ENCODE data around the gene GALK2.

GALK2 gene

GRCh38 chr15:49169880-49170597 is at the start of gene GALK2:
Gene GALK2, plus strand, starts transcription at chr15:49170247. Its CDS starts 76 bp downstream, at chr15:49170323.
- DNase-seq, result peak; percentile 88

- DNase-seq, result no peak
Observed at GRCh38 chr15:49120832-49121231, 49.2 kb upstream of the GALK2 start.

GRCh38 chr15:49121901-49122300 is 48.1 kb upstream of the GALK2 start:
- DNase-seq, result no peak

GRCh38 chr15:49122541-49123062 is 47.4 kb upstream of the GALK2 start:
- DNase-seq, result no peak

GRCh38 chr15:49124371-49124770 is 45.7 kb upstream of the GALK2 start:
- no peak for DNase-seq

- DNase-seq, result no peak
Observed at GRCh38 chr15:49131403-49131802, 38.6 kb upstream of the GALK2 start.

- DNase-seq, result no peak
Observed at GRCh38 chr15:49134683-49135341, 35.2 kb upstream of the GALK2 start.

GRCh38 chr15:49135342-49135857 is 34.6 kb upstream of the GALK2 start:
- no peak for DNase-seq

- DNase-seq, result no peak
Observed at GRCh38 chr15:49135911-49136310, 34.1 kb upstream of the GALK2 start.

- no peak for DNase-seq
Observed at GRCh38 chr15:49137861-49138260, 32.2 kb upstream of the GALK2 start.

- peak; percentile 46 for DNase-seq
Observed at GRCh38 chr15:49145651-49146609, 24.1 kb upstream of the GALK2 start.

- no peak for DNase-seq
Observed at GRCh38 chr15:49148298-49148697, 21.7 kb upstream of the GALK2 start.

GRCh38 chr15:49148727-49149126 is 21.3 kb upstream of the GALK2 start:
- DNase-seq, result peak; percentile 47

- DNase-seq, result no peak
Observed at GRCh38 chr15:49151831-49152230, 18.2 kb upstream of the GALK2 start.

- no peak for DNase-seq
Observed at GRCh38 chr15:49152552-49153312, 17.3 kb upstream of the GALK2 start.

- DNase-seq, result peak; percentile 25
Observed at GRCh38 chr15:49154359-49154758, 15.7 kb upstream of the GALK2 start.

GRCh38 chr15:49154799-49155109 is 15.3 kb upstream of the GALK2 start:
- DNase-seq, result no peak

- peak; percentile 98 for DNase-seq
Observed at GRCh38 chr15:49155110-49155833, 14.8 kb upstream of the GALK2 start, which contains the start of gene COPS2. Gene COPS2, minus strand, starts transcription at chr15:49155599. Its CDS starts 21 bp downstream, at chr15:49155578.

- no peak for DNase-seq
Observed at GRCh38 chr15:49155834-49156627, 14.0 kb upstream of the GALK2 start.

GRCh38 chr15:49163678-49164077 is 6.4 kb upstream of the GALK2 start:
- DNase-seq, result no peak

GRCh38 chr15:49164865-49165264 is 5.2 kb upstream of the GALK2 start:
- no peak for DNase-seq
